GM12878 (cell line): ENCODE results near the gene KRIT1.

ENCODE experiments used
- CREB1 ChIP-seq: IDR thresholded peaks from 2 replicates; pipeline ENCODE4 v1.6.1; 2012; ENCODE audit warnings: low read depth, mild to moderate bottlenecking, inconsistent platforms
- EED ChIP-seq: sonication (generic); IDR thresholded peaks from 2 replicates; pipeline ENCODE4 v1.6.1; 2016; ENCODE audit warnings: antibody characterized with exemption, low read depth
- FOXK2 ChIP-seq: fragments of 450-650 bp; IDR thresholded peaks from 2 replicates; pipeline ENCODE4 v1.6.1; 2017; ENCODE audit warnings: mild to moderate bottlenecking, moderate library complexity
- HDAC6 ChIP-seq: fragments of 200-600 bp; sonication (generic); IDR thresholded peaks from one replicate; pipeline ENCODE4 v1.8.0; 2017; ENCODE audit warnings: antibody characterized with exemption; ENCODE audit not compliant: unreplicated experiment
- MEF2A ChIP-seq: IDR thresholded peaks from 2 replicates; pipeline ENCODE4 v1.6.1; 2011; ENCODE audit warnings: low read depth, mild to moderate bottlenecking, low read length, moderate library complexity; ENCODE audit not compliant: insufficient read depth
- POLR2AphosphoS2 ChIP-seq: IDR thresholded peaks from 2 replicates; pipeline ENCODE4 v1.6.1; 2011; ENCODE audit warnings: low read depth, mild to moderate bottlenecking, low read length, improper control_type of control experiment, moderate library complexity
- SMAD1 ChIP-seq: fragments of 450-650 bp; IDR thresholded peaks from 2 replicates; pipeline ENCODE4 v1.6.1; 2018; ENCODE audit warnings: mild to moderate bottlenecking, low read depth; ENCODE audit not compliant: partially characterized antibody
- TCF12 ChIP-seq: IDR thresholded peaks from 2 replicates; pipeline ENCODE4 v1.6.1; 2011; ENCODE audit warnings: low read depth, mild to moderate bottlenecking, low read length
- TF ChIP-seq, protein P1 (sequence below), 3 experiments: IDR thresholded peaks in 2 of 3; conservative IDR thresholded peaks in 1 of 3; 2 replicates each; pipeline ENCODE4 v1.5.1; 2011; ENCODE audit warnings: low read depth in 3 of 3, low read length in 3 of 3, mild to moderate bottlenecking in 3 of 3, control low read depth in 2 of 3, moderate library complexity in 2 of 3, inconsistent platforms in 1 of 3, mixed read lengths in 1 of 3; ENCODE audit not compliant: control insufficient read depth in 2 of 3, insufficient read depth in 1 of 3; ENCODE audit errors: extremely low read depth in 1 of 3

DNA sequence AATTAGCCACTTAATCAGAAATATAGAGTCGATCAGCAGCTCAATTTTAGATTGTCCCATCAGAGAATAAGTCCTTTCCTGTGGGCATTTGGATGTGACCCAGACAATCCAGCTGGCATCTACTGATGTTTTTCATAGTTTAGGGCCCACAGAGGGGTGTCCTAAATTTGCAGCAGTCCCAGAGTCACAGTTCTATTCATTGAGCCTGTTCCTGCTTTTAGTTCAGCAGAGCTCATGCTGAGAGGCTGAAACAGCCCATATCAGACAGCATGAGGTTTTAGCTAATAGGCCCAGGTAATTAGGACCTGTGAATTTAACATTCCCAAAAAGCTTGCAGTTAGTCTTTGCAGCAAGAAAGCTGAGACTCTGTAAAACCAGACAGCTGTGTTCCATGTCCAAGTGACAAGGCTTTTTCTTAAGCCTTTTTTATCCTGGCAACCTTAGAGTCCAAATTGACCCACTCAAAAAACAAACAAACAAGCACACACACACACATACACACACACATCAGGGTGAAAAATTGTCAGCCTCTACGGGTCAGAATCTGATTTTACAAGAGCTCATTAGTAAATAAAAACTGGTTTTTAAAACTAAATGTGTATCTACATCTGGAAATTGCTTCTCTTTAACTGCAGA, 33.8 kb upstream of the KRIT1 start:
- no peak for TF ChIP-seq POLR2AphosphoS2
- TF ChIP-seq, protein P1, sequence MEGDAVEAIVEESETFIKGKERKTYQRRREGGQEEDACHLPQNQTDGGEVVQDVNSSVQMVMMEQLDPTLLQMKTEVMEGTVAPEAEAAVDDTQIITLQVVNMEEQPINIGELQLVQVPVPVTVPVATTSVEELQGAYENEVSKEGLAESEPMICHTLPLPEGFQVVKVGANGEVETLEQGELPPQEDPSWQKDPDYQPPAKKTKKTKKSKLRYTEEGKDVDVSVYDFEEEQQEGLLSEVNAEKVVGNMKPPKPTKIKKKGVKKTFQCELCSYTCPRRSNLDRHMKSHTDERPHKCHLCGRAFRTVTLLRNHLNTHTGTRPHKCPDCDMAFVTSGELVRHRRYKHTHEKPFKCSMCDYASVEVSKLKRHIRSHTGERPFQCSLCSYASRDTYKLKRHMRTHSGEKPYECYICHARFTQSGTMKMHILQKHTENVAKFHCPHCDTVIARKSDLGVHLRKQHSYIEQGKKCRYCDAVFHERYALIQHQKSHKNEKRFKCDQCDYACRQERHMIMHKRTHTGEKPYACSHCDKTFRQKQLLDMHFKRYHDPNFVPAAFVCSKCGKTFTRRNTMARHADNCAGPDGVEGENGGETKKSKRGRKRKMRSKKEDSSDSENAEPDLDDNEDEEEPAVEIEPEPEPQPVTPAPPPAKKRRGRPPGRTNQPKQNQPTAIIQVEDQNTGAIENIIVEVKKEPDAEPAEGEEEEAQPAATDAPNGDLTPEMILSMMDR (IDR thresholded peaks at IDR 0.05 in 2 of 3, conservative IDR thresholded peaks at IDR 0.05 in 1 of 3; ENCODE audit: control insufficient read depth in 2 of 3, extremely low read depth in 1 of 3, insufficient read depth in 1 of 3, low read depth in 3 of 3, low read length in 3 of 3), result no peak
- no peak for TF ChIP-seq HDAC6
- TF ChIP-seq SMAD1, result no peak
- no peak for TF ChIP-seq EED
- no peak for TF ChIP-seq CREB1
- TF ChIP-seq TCF12, result no peak
- TF ChIP-seq FOXK2, result no peak
- no peak for TF ChIP-seq MEF2A
